Mesendoderm (in vitro differentiated cells): ENCODE data around the gene ELOF1.

Experiments
- DNase-seq: peaks from one replicate; pipeline ENCODE4 v3.0.0; 2013
- H2AK5ac ChIP-seq: 2 replicates; pipeline ENCODE4 v1.6.1; 2013; ENCODE audit warnings: low read length, inconsistent platforms
- H2BK120ac ChIP-seq: 2 replicates; pipeline ENCODE4 v1.6.1; 2013; ENCODE audit warnings: low read depth, mild to moderate bottlenecking, low read length, moderate library complexity, mixed read lengths
- H2BK15ac ChIP-seq: replicated peaks from 2 replicates; pipeline ENCODE4 v1.6.1; 2013; ENCODE audit warnings: low read depth, mild to moderate bottlenecking, moderate library complexity
- H2BK5ac ChIP-seq: 2 replicates; pipeline ENCODE4 v1.6.1; 2013; ENCODE audit warnings: low read length, inconsistent platforms
- H3K18ac ChIP-seq: 2 replicates; pipeline ENCODE4 v1.6.1; 2013; ENCODE audit warnings: mild to moderate bottlenecking, low read length, mixed read lengths
- H3K23ac ChIP-seq: one replicate; pipeline ENCODE4 v1.6.1; 2013; ENCODE audit warnings: low read length
- H3K27ac ChIP-seq: 2 replicates; pipeline ENCODE4 v1.5.1; 2013; ENCODE audit warnings: low read depth, mild to moderate bottlenecking, inconsistent platforms, low read length, moderate library complexity
- H3K27me3 ChIP-seq: 2 replicates; pipeline ENCODE4 v1.6.1; 2013; ENCODE audit warnings: low read length, control low read depth, mild to moderate bottlenecking, inconsistent platforms; ENCODE audit not compliant: insufficient read depth, poor library complexity
- H3K36me3 ChIP-seq: 2 replicates; pipeline ENCODE4 v1.6.1; 2013; ENCODE audit warnings: low read length, inconsistent platforms; ENCODE audit not compliant: control insufficient read depth, insufficient read depth
- H3K4ac ChIP-seq: one replicate; pipeline ENCODE4 v1.6.1; 2013; ENCODE audit warnings: low read depth, mild to moderate bottlenecking, low read length, moderate library complexity
- H3K4me1 ChIP-seq: 2 replicates; pipeline ENCODE4 v1.6.1; 2013; ENCODE audit warnings: low read depth, low read length, inconsistent platforms; ENCODE audit not compliant: control insufficient read depth
- H3K4me2 ChIP-seq: 2 replicates; pipeline ENCODE4 v1.6.1; 2013; ENCODE audit warnings: low read length
- H3K4me3 ChIP-seq: 2 replicates; pipeline ENCODE4 v1.5.1; 2013; ENCODE audit warnings: mild to moderate bottlenecking, low read length
- H3K56ac ChIP-seq: one replicate; pipeline ENCODE4 v1.6.1; 2013; ENCODE audit warnings: low read length
- H3K79me1 ChIP-seq: 2 replicates; pipeline ENCODE4 v1.6.1; 2013; ENCODE audit warnings: low read length, inconsistent platforms
- H3K79me2 ChIP-seq: 2 replicates; pipeline ENCODE4 v1.6.1; 2013; ENCODE audit warnings: mild to moderate bottlenecking, low read length; ENCODE audit not compliant: control insufficient read depth, insufficient read depth
- H3K9ac ChIP-seq: 2 replicates; pipeline ENCODE4 v1.6.1; 2013; ENCODE audit warnings: low read length, inconsistent platforms
- H4K5ac ChIP-seq: one replicate; pipeline ENCODE4 v1.6.1; 2013; ENCODE audit warnings: low read length
- H4K8ac ChIP-seq: one replicate; pipeline ENCODE4 v1.6.1; 2013; ENCODE audit warnings: low read depth, mild to moderate bottlenecking, control low read depth, low read length, moderate library complexity
- WGBS: extraction: QIAGEN DNeasy Blood & Tissue Kit; methylation state at CpG from one replicate; pipeline ENCODE4 v1.1.7; 2013; ENCODE audit warnings: low lambda C conversion rate, missing lambda C conversion rate; ENCODE audit not compliant: insufficient coverage; ENCODE audit errors: extremely low coverage; 5-methylcytosine and 5-hydroxymethylcytosine counted together

ELOF1 gene

DNA sequence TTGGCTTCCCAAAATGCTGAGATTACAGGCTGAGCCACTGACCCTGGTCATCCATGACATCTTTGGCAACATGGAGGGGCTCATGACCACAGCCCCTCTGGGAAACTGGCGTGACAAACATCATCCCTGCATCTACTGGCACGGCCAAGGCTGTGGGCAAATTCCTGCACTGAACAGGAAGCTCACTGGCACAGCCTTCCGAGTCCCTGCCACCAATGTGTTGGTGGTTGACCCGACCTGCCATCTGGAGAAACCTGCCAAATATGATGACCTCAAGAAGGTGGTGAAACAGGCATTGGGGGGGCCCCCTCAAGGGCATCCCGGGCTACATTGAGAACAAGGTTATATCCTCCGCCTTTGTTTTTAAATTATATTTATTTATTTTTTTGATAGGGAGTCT lies 27.3 kb upstream of the ELOF1 start:
- no peak for DNase-seq
- H3K18ac ChIP-seq, result no peak overlapping the region
- no peaks in the 10 kb centered on the region for H3K79me2 ChIP-seq
- H3K56ac ChIP-seq, result no peak overlapping the region
- H3K4me1 ChIP-seq, result no peaks in the 10 kb centered on the region
- no peak overlapping the region for H3K27ac ChIP-seq
- H4K8ac ChIP-seq, result no peak overlapping the region
- no peak overlapping the region for H2BK15ac ChIP-seq
- no peak overlapping the region for H3K23ac ChIP-seq
- H3K79me1 ChIP-seq, result no peaks in the 10 kb centered on the region
- no peak overlapping the region for H3K4ac ChIP-seq
- H4K5ac ChIP-seq, result no peak overlapping the region
- H3K4me2 ChIP-seq, result no peak overlapping the region
- H2BK120ac ChIP-seq, result no peak overlapping the region
- WGBS, result no CpG with 5 or more reads among the region's 6 CpGs
- no peak overlapping the region for H2BK5ac ChIP-seq
- H3K4me3 ChIP-seq, result no peak overlapping the region
- no peak overlapping the region for H2AK5ac ChIP-seq
- H3K36me3 ChIP-seq, result no peaks in the 10 kb centered on the region
- no peak overlapping the region for H3K9ac ChIP-seq
- no peaks in the 10 kb centered on the region for H3K27me3 ChIP-seq

DNA sequence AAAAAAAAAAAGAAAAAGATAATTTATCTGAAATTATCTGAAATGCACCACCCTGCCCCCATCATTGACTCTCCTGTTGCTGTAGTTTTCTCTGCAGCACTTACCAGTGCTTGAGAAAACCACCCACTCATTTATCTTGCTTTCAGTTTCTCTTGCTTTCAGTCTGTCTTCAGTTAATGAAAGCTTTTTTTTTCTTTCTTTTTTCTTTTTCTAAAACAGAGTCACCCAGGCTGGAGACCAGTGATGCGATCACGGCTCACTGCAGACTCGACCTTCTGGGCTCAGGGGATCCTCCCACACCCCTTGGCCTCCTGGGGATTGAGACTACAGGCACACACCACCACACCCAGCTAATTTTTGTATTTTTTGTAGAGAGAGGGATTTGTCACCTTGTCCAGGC lies 22.7 kb upstream of the ELOF1 start:
- no peaks in the 10 kb centered on the region for H3K79me1 ChIP-seq
- H3K79me2 ChIP-seq, result no peaks in the 10 kb centered on the region
- no peak overlapping the region for H3K4me3 ChIP-seq
- no peaks in the 10 kb centered on the region for H3K4me1 ChIP-seq
- H3K36me3 ChIP-seq, result no peaks in the 10 kb centered on the region
- no peaks in the 10 kb centered on the region for H3K27me3 ChIP-seq
- H2BK5ac ChIP-seq, result no peak overlapping the region
- DNase-seq, result no peak
- H2BK120ac ChIP-seq, result no peak overlapping the region
- H3K9ac ChIP-seq, result no peak overlapping the region
- H3K4me2 ChIP-seq, result no peak overlapping the region
- no peak overlapping the region for H3K4ac ChIP-seq
- H2AK5ac ChIP-seq, result no peak overlapping the region
- no peak overlapping the region for H4K5ac ChIP-seq
- H3K56ac ChIP-seq, result no peak overlapping the region
- H3K27ac ChIP-seq, result no peak overlapping the region
- no peak overlapping the region for H3K18ac ChIP-seq
- no CpG with 5 or more reads among the region's 3 CpGs for WGBS
- H3K23ac ChIP-seq, result no peak overlapping the region
- H2BK15ac ChIP-seq, result no peak overlapping the region
- no peak overlapping the region for H4K8ac ChIP-seq

DNA sequence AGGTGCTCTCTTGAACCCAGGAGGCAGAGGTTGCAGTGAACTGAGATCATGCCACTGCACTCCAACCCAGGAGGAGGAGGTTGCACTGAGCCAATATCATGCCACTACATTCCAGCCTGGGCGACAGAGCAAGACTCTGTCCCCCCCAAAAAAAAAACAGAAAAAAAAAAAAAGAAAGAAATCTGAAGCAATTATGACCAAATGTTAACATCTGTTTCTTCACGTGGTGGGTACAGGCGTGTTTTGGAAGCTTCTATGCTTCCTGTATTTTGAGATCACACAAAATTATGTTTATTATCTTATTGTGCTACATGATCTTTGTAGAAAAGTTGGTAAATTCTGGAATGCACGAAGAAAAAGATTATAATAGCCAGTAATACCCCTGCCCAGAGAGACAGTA lies 21.1 kb upstream of the ELOF1 start:
- no peak overlapping the region for H2BK120ac ChIP-seq
- no CpG with 5 or more reads among the region's 4 CpGs for WGBS
- H3K79me2 ChIP-seq, result no peaks in the 10 kb centered on the region
- no peak overlapping the region for H4K8ac ChIP-seq
- no peaks in the 10 kb centered on the region for H3K4me1 ChIP-seq
- no peak overlapping the region for H3K9ac ChIP-seq
- H3K56ac ChIP-seq, result no peak overlapping the region
- H2BK5ac ChIP-seq, result no peak overlapping the region
- H3K79me1 ChIP-seq, result no peaks in the 10 kb centered on the region
- no peaks in the 10 kb centered on the region for H3K27me3 ChIP-seq
- no peak overlapping the region for H3K4me3 ChIP-seq
- H3K4ac ChIP-seq, result no peak overlapping the region
- H2BK15ac ChIP-seq, result no peak overlapping the region
- no peak overlapping the region for H2AK5ac ChIP-seq
- no peaks in the 10 kb centered on the region for H3K36me3 ChIP-seq
- H3K18ac ChIP-seq, result no peak overlapping the region
- no peak overlapping the region for H3K23ac ChIP-seq
- no peak overlapping the region for H4K5ac ChIP-seq
- no peak overlapping the region for H3K27ac ChIP-seq
- DNase-seq, result no peak
- no peak overlapping the region for H3K4me2 ChIP-seq

DNA sequence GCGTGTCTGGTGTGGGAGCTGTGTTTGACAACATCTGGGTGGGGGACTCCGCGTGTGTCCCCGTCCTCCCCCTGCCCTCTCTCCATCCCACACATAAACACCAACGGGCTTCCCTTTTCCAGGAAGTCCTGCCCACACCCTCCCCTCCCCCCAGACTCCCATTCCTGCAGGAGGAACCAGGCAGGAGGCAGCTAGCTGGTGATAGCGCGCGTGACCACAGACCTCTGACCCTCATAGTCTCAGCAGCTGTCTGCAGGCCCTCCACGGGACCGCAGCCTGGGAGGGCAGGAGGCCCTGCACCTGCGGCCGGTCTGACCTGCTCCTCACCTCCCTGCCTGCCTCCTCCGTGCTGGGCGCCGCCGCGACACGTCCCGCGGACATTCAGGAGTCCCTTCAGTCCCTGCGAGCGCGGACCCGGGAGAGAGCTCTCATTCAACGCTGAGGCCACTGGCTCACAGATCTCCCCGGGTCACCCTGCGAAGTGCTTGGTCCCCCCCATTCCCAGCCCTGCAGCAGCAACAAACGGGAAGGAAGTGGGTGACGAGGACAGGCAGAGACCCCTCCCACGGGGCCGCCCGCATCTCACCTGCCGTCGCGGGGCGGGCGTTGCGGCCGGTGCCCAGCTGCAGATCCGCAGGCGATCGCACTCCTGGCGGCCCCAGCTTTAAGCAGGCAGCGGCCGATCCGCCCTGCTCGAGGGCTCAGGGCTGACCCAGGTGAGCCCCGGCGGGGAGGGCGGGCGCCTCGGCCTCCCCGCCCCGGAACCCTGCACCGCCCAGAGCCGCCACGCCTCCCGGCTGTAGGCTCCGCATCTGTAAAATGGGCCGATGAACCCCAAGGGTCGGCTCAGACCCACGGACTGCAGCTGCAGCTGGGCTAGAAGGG lies 19.5 kb upstream of the ELOF1 start:
- Histone ChIP-seq H3K18ac (no peak overlapping the region), H3K4me1 (no peaks in the 10 kb centered on the region), H3K27me3 (no peaks in the 10 kb centered on the region), H3K23ac (peak overlapping the region; percentile 66), H3K9ac (peak overlapping the region; percentile 38), H2BK15ac (no peak overlapping the region), H3K4me2 (peak overlapping the region; percentile 62), H3K56ac (peak overlapping the region; percentile 67), H3K27ac (no peak overlapping the region), H4K8ac (no peak overlapping the region), H4K5ac (no peak overlapping the region), H3K4ac (no peak overlapping the region), H2BK5ac (no peak overlapping the region), H3K79me1 (no peaks in the 10 kb centered on the region), H3K79me2 (no peaks in the 10 kb centered on the region), H2BK120ac (no peak overlapping the region), H3K36me3 (no peaks in the 10 kb centered on the region), H3K4me3 (peak overlapping the region; percentile 9), H2AK5ac (no peak overlapping the region)
- DNase-seq, result peak; percentile 47
- WGBS, result no CpG with 5 or more reads among the region's 62 CpGs

DNA sequence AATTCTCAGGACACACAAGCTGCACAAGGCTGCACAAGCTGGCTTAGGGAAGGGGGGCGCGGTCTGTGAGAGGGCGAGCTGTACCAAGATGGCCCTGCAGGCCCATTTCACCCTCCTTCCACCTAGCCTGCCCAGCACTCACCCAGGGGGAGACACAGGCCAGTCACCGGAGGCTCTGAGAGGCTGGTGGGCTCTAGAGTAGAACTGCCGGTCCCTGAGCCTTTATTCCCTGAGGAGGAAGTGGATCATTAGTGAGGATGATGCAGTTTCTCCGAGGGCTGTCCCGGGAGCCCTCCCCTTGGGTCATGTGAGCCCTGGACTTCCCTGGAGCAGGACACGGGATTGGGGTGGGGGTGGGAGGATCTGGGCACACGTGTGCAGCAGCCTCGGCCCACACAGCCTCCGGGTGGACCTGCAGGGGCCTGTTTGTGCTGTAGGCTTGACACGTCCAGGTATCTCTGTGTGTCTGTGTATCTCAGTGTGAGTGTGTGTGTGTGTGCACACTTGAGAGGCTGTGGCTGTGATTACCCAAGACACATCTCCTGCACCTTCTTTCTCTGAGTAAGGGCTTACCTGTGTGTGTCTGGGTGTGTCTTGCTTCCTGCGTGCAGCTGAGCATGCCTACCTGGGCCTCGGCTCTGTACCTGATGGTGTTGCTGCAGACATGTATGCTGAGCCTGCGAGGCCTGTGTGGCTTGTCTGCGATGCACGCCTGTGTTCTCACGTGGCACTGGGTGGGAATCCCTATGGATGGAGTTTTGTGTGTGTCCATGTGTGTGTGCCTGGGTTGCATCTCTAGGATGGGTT lies 18.6 kb upstream of the ELOF1 start, which contains the start of gene ACP5:
ACP5 (minus strand) TSS at position 195 of the 807 bp plus-strand sequence. CDS start 328 bp downstream, outside the sequence.
- Histone ChIP-seq H3K36me3 (no peaks in the 10 kb centered on the region), H3K4me2 (peak within 1 kb of the TSS; percentile 62), H2BK120ac (no peak within 1 kb of the TSS), H3K4ac (no peak within 1 kb of the TSS), H3K79me2 (no peaks in the 10 kb centered on the region), H2BK15ac (no peak within 1 kb of the TSS), H3K79me1 (no peaks in the 10 kb centered on the region), H3K56ac (peak within 1 kb of the TSS; percentile 67), H3K4me1 (no peaks in the 10 kb centered on the region), H3K4me3 (peak within 1 kb of the TSS; percentile 9), H4K8ac (no peak within 1 kb of the TSS), H3K27me3 (no peaks in the 10 kb centered on the region), H3K9ac (peak within 1 kb of the TSS; percentile 38), H3K27ac (no peak within 1 kb of the TSS), H2AK5ac (no peak within 1 kb of the TSS), H2BK5ac (no peak within 1 kb of the TSS), H3K23ac (no peak within 1 kb of the TSS), H3K18ac (no peak within 1 kb of the TSS), H4K5ac (no peak within 1 kb of the TSS)
- no CpG with 5 or more reads among the region's 18 CpGs for WGBS
- DNase-seq, result peak; percentile 37
